Measurements from ENCODE around the gene NKX2-3. TPM values are rescaled to one million over a fixed set of nuclear protein-coding genes. Genes with fewer than 3 reads are reported as not detected.
A peak's percentile ranks its signal among the peaks of the same experiment; 100 is the strongest.

NKX2-3 gene
- total and polyA plus RNA-seq, 4 donors: not detected

GRCh38 chr10:99523251-99523773 lies 9.4 kb upstream of the NKX2-3 start:
- DNase-seq (peak in 1 of 3 donors; percentile 32), ATAC-seq (ENCODE audit: insufficient read depth, low FRiP score) (no peak)
- TF ChIP-seq CTCF (IDR thresholded peaks at IDR 0.05; ENCODE audit: control extremely low read depth, extremely low read depth): no peak
- peaks cover 0 to 20% (median 0%) of the 10 kb centered on the region in 4 donors for H3K9me3 ChIP-seq (ENCODE audit: control insufficient read depth in 4 of 4, insufficient read depth in 3 of 4, low read length in 3 of 4)
- no peak overlapping the region for H3K27ac ChIP-seq (ENCODE audit: low read depth in 1 of 2, low read length in 1 of 2)
- peaks cover 0 to 16% (median 0%) of the 10 kb centered on the region in 5 donors for H3K4me1 ChIP-seq (ENCODE audit: control insufficient read depth in 5 of 5, insufficient read depth in 5 of 5, low read length in 5 of 5)
- WGBS, 2 donors: 1% methylated on average over 24 to 25 of the region's 25 CpGs
- no peak overlapping the region for H3K4me3 ChIP-seq
- H3K9ac ChIP-seq (ENCODE audit: insufficient read depth in 1 of 2, low read length in 2 of 2): no peak overlapping the region
- H3K36me3 ChIP-seq (ENCODE audit: control insufficient read depth in 4 of 4, insufficient read depth in 4 of 4, low read length in 4 of 4): no peaks in the 10 kb centered on the region
- H3K27me3 ChIP-seq (ENCODE audit: control insufficient read depth in 3 of 3, insufficient read depth in 3 of 3, low read length in 2 of 3): peaks cover 33 to 99% (median 94%) of the 10 kb centered on the region in 3 donors

GRCh38 chr10:99524050-99524666 lies 8.6 kb upstream of the NKX2-3 start:
- Histone ChIP-seq H3K9ac (ENCODE audit: insufficient read depth in 1 of 2, low read length in 2 of 2) (no peak overlapping the region), H3K4me3 (no peak overlapping the region), H3K27ac (ENCODE audit: low read depth in 1 of 2, low read length in 1 of 2) (no peak overlapping the region), H3K4me1 (ENCODE audit: control insufficient read depth in 5 of 5, insufficient read depth in 5 of 5, low read length in 5 of 5) (peaks cover 0 to 16% (median 0%) of the 10 kb centered on the region in 5 donors), H3K9me3 (ENCODE audit: control insufficient read depth in 4 of 4, insufficient read depth in 3 of 4, low read length in 3 of 4) (peaks cover 0 to 20% (median 0%) of the 10 kb centered on the region in 4 donors), H3K27me3 (ENCODE audit: control insufficient read depth in 3 of 3, insufficient read depth in 3 of 3, low read length in 2 of 3) (peaks cover 33 to 100% (median 97%) of the 10 kb centered on the region in 3 donors), H3K36me3 (ENCODE audit: control insufficient read depth in 4 of 4, insufficient read depth in 4 of 4, low read length in 4 of 4) (no peaks in the 10 kb centered on the region)
- ATAC-seq (ENCODE audit: insufficient read depth, low FRiP score): no peak
- DNase-seq: no peak
- no peak for TF ChIP-seq CTCF (IDR thresholded peaks at IDR 0.05; ENCODE audit: control extremely low read depth, extremely low read depth)
- WGBS, 2 donors: 37 to 55% methylated on average over 10 of the region's 10 CpGs

- DNase-seq (no peak), ATAC-seq (ENCODE audit: insufficient read depth, low FRiP score) (no peak)
- 61 to 69% methylated on average over 10 of the region's 10 CpGs for WGBS, 2 donors
- Histone ChIP-seq H3K9me3 (ENCODE audit: control insufficient read depth in 4 of 4, insufficient read depth in 3 of 4, low read length in 3 of 4) (peaks cover 0 to 21% (median 0%) of the 10 kb centered on the region in 4 donors), H3K4me3 (no peak overlapping the region), H3K27me3 (ENCODE audit: control insufficient read depth in 3 of 3, insufficient read depth in 3 of 3, low read length in 2 of 3) (peaks cover 33 to 100% (median 97%) of the 10 kb centered on the region in 3 donors), H3K9ac (ENCODE audit: insufficient read depth in 1 of 2, low read length in 2 of 2) (no peak overlapping the region), H3K27ac (ENCODE audit: low read depth in 1 of 2, low read length in 1 of 2) (no peak overlapping the region), H3K4me1 (ENCODE audit: control insufficient read depth in 5 of 5, insufficient read depth in 5 of 5, low read length in 5 of 5) (peaks cover 0 to 17% (median 0%) of the 10 kb centered on the region in 5 donors), H3K36me3 (ENCODE audit: control insufficient read depth in 4 of 4, insufficient read depth in 4 of 4, low read length in 4 of 4) (no peaks in the 10 kb centered on the region)
- no peak for TF ChIP-seq CTCF (IDR thresholded peaks at IDR 0.05; ENCODE audit: control extremely low read depth, extremely low read depth)
Measured at GRCh38 chr10:99524736-99525380, 7.9 kb upstream of the NKX2-3 start.
